ENCODE results near the gene PHACTR4.
A peak's percentile ranks its signal among the peaks of the same experiment; 100 is the strongest.
"Not testable (repeated sequence)": the region's sequence is repeated elsewhere in the genome, so short reads cannot be mapped to it uniquely, and the experiment has no call there.

Gene PHACTR4

DNA sequence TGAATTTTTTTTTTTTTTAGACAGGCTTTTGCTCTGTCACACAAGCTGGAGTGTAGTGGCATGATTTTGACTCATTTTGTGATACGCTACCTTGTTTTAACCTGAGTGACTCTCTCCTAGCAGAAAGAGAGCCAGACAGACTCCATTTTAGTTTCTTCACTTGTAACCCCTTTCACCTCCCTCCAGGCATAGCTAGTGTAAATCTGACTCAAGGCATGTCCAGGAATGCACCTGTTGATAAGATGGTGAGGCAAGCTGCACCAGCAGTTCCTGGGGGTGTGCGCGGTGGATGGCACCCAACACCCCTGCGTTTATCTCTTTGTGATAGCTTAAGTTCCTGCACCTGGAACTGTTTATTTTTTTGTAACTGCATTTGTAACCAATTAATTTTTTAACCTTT is 4.7 kb upstream of the PHACTR4 start:
- POLR2A ChIA-PET: interaction anchor here (0.7 kb wide), 1 partner anchor 127 kb away, joined by 3 read pairs; no protein-coding TSS in a partner anchor
- no peak overlapping the region for H3K27ac ChIP-seq (ENCODE audit: extremely low read depth, low read depth, low read length)
- H3K9me3 ChIP-seq (ENCODE audit: control insufficient read depth, insufficient read depth, low read depth, low read length): no peaks in the 10 kb centered on the region
- H3K4me1 ChIP-seq (ENCODE audit: control insufficient read depth, insufficient read depth, low read length): no peaks in the 10 kb centered on the region
- H3K36me3 ChIP-seq (ENCODE audit: control insufficient read depth in 2 of 2, insufficient read depth in 1 of 2, low read length in 2 of 2): no peaks in the 10 kb centered on the region
- CTCF ChIA-PET: interaction anchor here (1.0 to 1.6 kb wide), 3 partner anchors 14 to 217 kb away, joined by 3 to 5 read pairs (median 4); no protein-coding TSS in a partner anchor
- H3K4me3 ChIP-seq (ENCODE audit: low read depth, low read length): no peak overlapping the region
- peak; percentile 32; the same call in 1 of the 2 replicates for TF ChIP-seq PRDM1 (tag by site-specific recombination; IDR thresholded peaks at IDR 0.05)
- no peak for TF ChIP-seq GFI1B (tag by site-specific recombination; IDR thresholded peaks at IDR 0.05)
- 0 out of 2 replicates have a peak, but pooled peaks have one; percentile 32 for TF ChIP-seq SCRT1 (tag by site-specific recombination; IDR thresholded peaks at IDR 0.05; ENCODE audit: borderline replicate concordance)
- TF ChIP-seq SCRT2 (tag by site-specific recombination; IDR thresholded peaks at IDR 0.05): peak; percentile 89

DNA sequence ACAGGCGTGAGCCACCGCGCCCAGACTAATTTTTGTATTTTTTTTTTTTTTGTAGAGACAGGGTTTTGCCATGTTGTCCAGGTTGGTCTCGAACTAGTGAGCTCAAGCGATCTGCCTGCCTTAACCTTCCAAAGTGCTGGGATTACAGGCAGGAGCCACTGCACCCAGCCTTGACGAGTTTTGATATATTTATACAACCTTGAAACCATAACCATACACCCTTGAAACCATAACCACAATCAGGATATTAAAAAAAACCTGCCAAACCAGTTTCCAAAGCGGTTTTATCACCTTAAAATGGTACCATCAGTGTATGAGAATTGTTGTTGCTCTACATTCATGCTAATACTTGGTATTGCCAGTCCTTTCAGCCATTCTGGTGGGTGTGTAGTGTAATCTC is 3.7 kb upstream of the PHACTR4 start:
- Histone ChIP-seq H3K4me1 (ENCODE audit: control insufficient read depth, insufficient read depth, low read length) (peaks cover 3% of the 10 kb centered on the region; the same call in 1 of the 2 replicates), H3K4me3 (ENCODE audit: low read depth, low read length) (no peak overlapping the region), H3K9me3 (ENCODE audit: control insufficient read depth, insufficient read depth, low read depth, low read length) (no peaks in the 10 kb centered on the region), H3K36me3 (ENCODE audit: control insufficient read depth in 2 of 2, insufficient read depth in 1 of 2, low read length in 2 of 2) (no peaks in the 10 kb centered on the region), H3K27ac (ENCODE audit: extremely low read depth, low read depth, low read length) (no peak overlapping the region)
- ChIA-PET CTCF (interaction anchor here (1.1 to 1.6 kb wide), 2 partner anchors 117 to 216 kb away, joined by 3 to 5 read pairs; no protein-coding TSS in a partner anchor), POLR2A (no interaction called here)
- TF ChIP-seq ZNF621 (tag by site-specific recombination; IDR thresholded peaks at IDR 0.05) (no peak), ZNF639 (tag by site-specific recombination; IDR thresholded peaks at IDR 0.05) (no peak), KLF9 (tag by site-specific recombination; IDR thresholded peaks at IDR 0.05; ENCODE audit: low read depth) (no peak), ZNF114 (tag by site-specific recombination; IDR thresholded peaks at IDR 0.05) (no peak), ZNF549 (tag by site-specific recombination; IDR thresholded peaks at IDR 0.05) (no peak), ZNF843 (tag by site-specific recombination; IDR thresholded peaks at IDR 0.05) (no peak), ZNF785 (tag by site-specific recombination; IDR thresholded peaks at IDR 0.05) (no peak), ZNF792 (tag by site-specific recombination; IDR thresholded peaks at IDR 0.05) (no peak), ZNF776 (tag by site-specific recombination; IDR thresholded peaks at IDR 0.05; ENCODE audit: borderline replicate concordance) (no peak), ZNF112 (tag by site-specific recombination; IDR thresholded peaks at IDR 0.05) (no peak), HOXC10 (CRISPR knock-in tag; IDR thresholded peaks at IDR 0.05) (no peak)

GRCh38 chr1:28368608-28369007 is 932 bp upstream of the PHACTR4 start:
- TF ChIP-seq ZNF121 (tag by site-specific recombination; IDR thresholded peaks at IDR 0.05): peak; percentile 98
- not testable (repeated sequence) for H3K36me3 ChIP-seq (ENCODE audit: control insufficient read depth in 2 of 2, insufficient read depth in 1 of 2, low read length in 2 of 2); H3K9me3 ChIP-seq (ENCODE audit: control insufficient read depth, insufficient read depth, low read depth, low read length); H3K27ac ChIP-seq (ENCODE audit: extremely low read depth, low read depth, low read length); H3K4me3 ChIP-seq (ENCODE audit: low read depth, low read length); H3K4me1 ChIP-seq (ENCODE audit: control insufficient read depth, insufficient read depth, low read length)
- POLR2A ChIA-PET: interaction anchor here (1.2 to 1.6 kb wide), 4 partner anchors 15 to 213 kb away, joined by 3 to 5 read pairs (median 4); partner anchors contain the start of genes ATP5IF1 and MED18
- CTCF ChIA-PET: interaction anchor here (0.7 to 2.7 kb wide), 5 partner anchors 9 to 234 kb away, joined by 3 to 31 read pairs (median 6); no protein-coding TSS in a partner anchor

DNA sequence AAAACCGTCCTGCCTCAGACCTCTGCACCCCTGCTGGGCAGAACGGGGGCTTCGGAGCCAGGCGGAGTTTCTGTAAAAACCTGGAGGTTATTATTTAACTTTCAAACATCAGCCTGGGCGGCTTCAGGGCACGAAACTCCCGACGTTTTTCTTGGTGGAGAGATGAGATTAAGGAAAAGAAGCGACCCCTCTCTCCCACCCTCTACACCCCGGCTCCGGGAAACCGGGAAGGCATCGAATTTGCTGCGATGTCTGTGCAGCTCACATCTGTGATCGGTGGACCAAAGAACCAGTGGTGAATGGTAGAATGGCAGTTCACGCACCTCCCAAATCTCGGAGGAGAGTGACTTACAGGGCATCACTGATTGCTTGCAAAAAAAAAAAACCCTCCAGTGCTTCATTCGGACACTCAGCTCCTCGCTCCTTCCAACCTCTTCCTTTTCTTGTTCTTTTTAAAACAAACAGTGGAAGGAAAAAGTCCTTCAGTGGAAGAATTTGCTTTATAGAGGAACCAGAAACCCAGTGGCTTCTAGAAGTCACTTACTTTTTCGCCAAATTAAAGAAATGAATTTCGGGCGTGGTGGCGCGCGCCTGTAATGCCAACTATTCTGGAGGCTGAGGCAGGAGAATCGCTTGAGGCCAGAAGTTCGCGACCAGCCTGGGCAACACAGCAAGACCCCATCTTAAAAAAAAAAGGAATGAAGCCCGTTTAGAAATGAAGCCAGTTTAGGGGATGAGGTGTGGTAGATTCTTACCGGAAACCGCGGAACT is 884 bp downstream of the PHACTR4 start:
- Histone ChIP-seq H3K9me3 (ENCODE audit: control insufficient read depth, insufficient read depth, low read depth, low read length) (no peaks in the 10 kb centered on the region), H3K36me3 (ENCODE audit: control insufficient read depth in 2 of 2, insufficient read depth in 1 of 2, low read length in 2 of 2) (peaks cover 0 to 3% of the 10 kb centered on the region in 2 experiments; a peak in 1 of 3 replicates), H3K4me3 (ENCODE audit: low read depth, low read length) (peak overlapping the region; percentile 90), H3K4me1 (ENCODE audit: control insufficient read depth, insufficient read depth, low read length) (peaks cover 17% of the 10 kb centered on the region), H3K27ac (ENCODE audit: extremely low read depth, low read depth, low read length) (peak overlapping the region; percentile 87)
- ChIA-PET POLR2A (interaction anchor here (0.6 to 2.0 kb wide), 4 partner anchors 42 to 266 kb away, joined by 4 to 6 read pairs (median 6); partner anchors contain the start of genes MED18 and RCC1), CTCF (interaction anchor here (0.6 to 1.8 kb wide), 4 partner anchors 11 to 132 kb away, joined by 3 to 9 read pairs (median 5); no protein-coding TSS in a partner anchor)
- TF ChIP-seq ZNF660 (tag by site-specific recombination; IDR thresholded peaks at IDR 0.05): 0 out of 2 replicates have a peak, but pooled peaks have one; percentile 7
- TF ChIP-seq ZNF837 (tag by site-specific recombination; IDR thresholded peaks at IDR 0.05): no peak
- TF ChIP-seq ZNF830 (tag by site-specific recombination; IDR thresholded peaks at IDR 0.05; ENCODE audit: low read depth): no peak
- TF ChIP-seq ZNF426 (tag by site-specific recombination; IDR thresholded peaks at IDR 0.05): no peak
- no peak for TF ChIP-seq ZNF473 (tag by site-specific recombination; IDR thresholded peaks at IDR 0.05)
- no peak for TF ChIP-seq ZNF132 (tag by site-specific recombination; IDR thresholded peaks at IDR 0.05; ENCODE audit: borderline replicate concordance)
- TF ChIP-seq, protein P1, sequence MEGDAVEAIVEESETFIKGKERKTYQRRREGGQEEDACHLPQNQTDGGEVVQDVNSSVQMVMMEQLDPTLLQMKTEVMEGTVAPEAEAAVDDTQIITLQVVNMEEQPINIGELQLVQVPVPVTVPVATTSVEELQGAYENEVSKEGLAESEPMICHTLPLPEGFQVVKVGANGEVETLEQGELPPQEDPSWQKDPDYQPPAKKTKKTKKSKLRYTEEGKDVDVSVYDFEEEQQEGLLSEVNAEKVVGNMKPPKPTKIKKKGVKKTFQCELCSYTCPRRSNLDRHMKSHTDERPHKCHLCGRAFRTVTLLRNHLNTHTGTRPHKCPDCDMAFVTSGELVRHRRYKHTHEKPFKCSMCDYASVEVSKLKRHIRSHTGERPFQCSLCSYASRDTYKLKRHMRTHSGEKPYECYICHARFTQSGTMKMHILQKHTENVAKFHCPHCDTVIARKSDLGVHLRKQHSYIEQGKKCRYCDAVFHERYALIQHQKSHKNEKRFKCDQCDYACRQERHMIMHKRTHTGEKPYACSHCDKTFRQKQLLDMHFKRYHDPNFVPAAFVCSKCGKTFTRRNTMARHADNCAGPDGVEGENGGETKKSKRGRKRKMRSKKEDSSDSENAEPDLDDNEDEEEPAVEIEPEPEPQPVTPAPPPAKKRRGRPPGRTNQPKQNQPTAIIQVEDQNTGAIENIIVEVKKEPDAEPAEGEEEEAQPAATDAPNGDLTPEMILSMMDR (tag by site-specific recombination; IDR thresholded peaks at IDR 0.05): no peak
- TF ChIP-seq ZNF146 (tag by site-specific recombination; IDR thresholded peaks at IDR 0.05): peak; percentile 1; the same call in 1 of the 2 replicates
- TF ChIP-seq ZBTB8A (tag by site-specific recombination; IDR thresholded peaks at IDR 0.05): no peak

All from HEK293 (cell line).